NCI-H1436 (cell line): ENCODE data around the gene PPIF.

ENCODE experiments used
- DNase-seq: peaks from one replicate; lab custom pipeline; 2025; lab: John Stamatoyannopoulos, UW

Gene PPIF

GRCh38 chr10:79375321-79376077 is 28.2 kb downstream of the PPIF start:
- no peak for DNase-seq

- DNase-seq = no peak
These were observed 28.9 kb downstream of the PPIF start for GRCh38 chr10:79376078-79376628.

- no peak for DNase-seq
These were observed 29.7 kb downstream of the PPIF start for GRCh38 chr10:79376751-79377556.

- no peak for DNase-seq
These were observed 30.5 kb downstream of the PPIF start for GRCh38 chr10:79377557-79378382.

GRCh38 chr10:79378383-79378646 is 31.0 kb downstream of the PPIF start:
- no peak for DNase-seq

- DNase-seq = no peak
These were observed 31.6 kb downstream of the PPIF start for GRCh38 chr10:79378647-79379511.

GRCh38 chr10:79379512-79380124 is 32.3 kb downstream of the PPIF start:
- no peak for DNase-seq

- DNase-seq = no peak
These were observed 33.1 kb downstream of the PPIF start for GRCh38 chr10:79380125-79380945.

GRCh38 chr10:79380946-79381721 is 33.9 kb downstream of the PPIF start:
- no peak for DNase-seq

- no peak for DNase-seq
These were observed 34.5 kb downstream of the PPIF start for GRCh38 chr10:79381804-79382221.

GRCh38 chr10:79382491-79382941 is 35.2 kb downstream of the PPIF start:
- DNase-seq = no peak

GRCh38 chr10:79383974-79384606 is 36.8 kb downstream of the PPIF start:
- no peak for DNase-seq

GRCh38 chr10:79384773-79385391 is 37.6 kb downstream of the PPIF start:
- no peak for DNase-seq

- DNase-seq = no peak
These were observed 38.1 kb downstream of the PPIF start for GRCh38 chr10:79385392-79385795.

- DNase-seq = no peak
These were observed 38.7 kb downstream of the PPIF start for GRCh38 chr10:79385804-79386531.

- DNase-seq = no peak
These were observed 39.6 kb downstream of the PPIF start for GRCh38 chr10:79386637-79387465.
